ENCODE measurements around the gene TTLL9.
"Not testable (repeated sequence)": the region's sequence is repeated elsewhere in the genome, so short reads cannot be mapped to it uniquely, and the experiment has no call there.

Gene TTLL9

GRCh38 chr20:31922181-31922580 lies 51.7 kb downstream of the TTLL9 start:
- DNase-seq (ENCODE audit: insufficient read length, low spot score) (no peak), FAIRE-seq (no peak)
- no peak for TF ChIP-seq POU2F2 (IDR thresholded peaks at IDR 0.05; ENCODE audit: low read depth, low read length)
- no peak for TF ChIP-seq POLR2A (IDR thresholded peaks at IDR 0.05; ENCODE audit: low read depth, low read length)
- no peak for TF ChIP-seq PAX5 (IDR thresholded peaks at IDR 0.05; ENCODE audit: insufficient read depth, low read length, severe bottlenecking)
- no peak for TF ChIP-seq TAF1 (IDR thresholded peaks at IDR 0.05; ENCODE audit: low read depth, low read length)
- no peak for TF ChIP-seq SPI1 (IDR thresholded peaks at IDR 0.05; ENCODE audit: low read depth, low read length)
- no peak for TF ChIP-seq POLR2AphosphoS5 (IDR thresholded peaks at IDR 0.05; ENCODE audit: low read depth, low read length)

- FAIRE-seq: no peak
These were observed 52.2 kb downstream of the TTLL9 start for GRCh38 chr20:31922588-31922987.

GRCh38 chr20:31923388-31924331 lies 53.2 kb downstream of the TTLL9 start:
- no peak for TF ChIP-seq SPI1 (IDR thresholded peaks at IDR 0.05; ENCODE audit: low read depth, low read length)
- no peak for TF ChIP-seq POU2F2 (IDR thresholded peaks at IDR 0.05; ENCODE audit: low read depth, low read length)
- no peak for TF ChIP-seq POLR2A (IDR thresholded peaks at IDR 0.05; ENCODE audit: low read depth, low read length)
- peak; percentile 42 for TF ChIP-seq PAX5 (IDR thresholded peaks at IDR 0.05; ENCODE audit: insufficient read depth, low read length, severe bottlenecking)
- TF ChIP-seq POLR2AphosphoS5 (IDR thresholded peaks at IDR 0.05; ENCODE audit: low read depth, low read length): no peak
- TF ChIP-seq TAF1 (IDR thresholded peaks at IDR 0.05; ENCODE audit: low read depth, low read length): no peak
- peak; percentile 25 for DNase-seq (ENCODE audit: insufficient read length, low spot score)
- peak; percentile 35 for FAIRE-seq

More at GRCh38 chr20:31922588-31922987, 52.2 kb downstream of the TTLL9 start:
- TF ChIP-seq POU2F2 (IDR thresholded peaks at IDR 0.05; ENCODE audit: low read depth, low read length) (no peak), POLR2AphosphoS5 (IDR thresholded peaks at IDR 0.05; ENCODE audit: low read depth, low read length) (no peak), PAX5 (IDR thresholded peaks at IDR 0.05; ENCODE audit: insufficient read depth, low read length, severe bottlenecking) (no peak), SPI1 (IDR thresholded peaks at IDR 0.05; ENCODE audit: low read depth, low read length) (no peak), TAF1 (IDR thresholded peaks at IDR 0.05; ENCODE audit: low read depth, low read length) (no peak), POLR2A (IDR thresholded peaks at IDR 0.05; ENCODE audit: low read depth, low read length) (no peak)
- no peak for DNase-seq (ENCODE audit: insufficient read length, low spot score)

GRCh38 chr20:31924561-31924960 lies 54.1 kb downstream of the TTLL9 start:
- FAIRE-seq (no peak), DNase-seq (ENCODE audit: insufficient read length, low spot score) (no peak)
- TF ChIP-seq POLR2AphosphoS5 (IDR thresholded peaks at IDR 0.05; ENCODE audit: low read depth, low read length) (no peak), TAF1 (IDR thresholded peaks at IDR 0.05; ENCODE audit: low read depth, low read length) (no peak), POLR2A (IDR thresholded peaks at IDR 0.05; ENCODE audit: low read depth, low read length) (no peak), POU2F2 (IDR thresholded peaks at IDR 0.05; ENCODE audit: low read depth, low read length) (no peak), PAX5 (IDR thresholded peaks at IDR 0.05; ENCODE audit: insufficient read depth, low read length, severe bottlenecking) (no peak), SPI1 (IDR thresholded peaks at IDR 0.05; ENCODE audit: low read depth, low read length) (no peak)

DNA sequence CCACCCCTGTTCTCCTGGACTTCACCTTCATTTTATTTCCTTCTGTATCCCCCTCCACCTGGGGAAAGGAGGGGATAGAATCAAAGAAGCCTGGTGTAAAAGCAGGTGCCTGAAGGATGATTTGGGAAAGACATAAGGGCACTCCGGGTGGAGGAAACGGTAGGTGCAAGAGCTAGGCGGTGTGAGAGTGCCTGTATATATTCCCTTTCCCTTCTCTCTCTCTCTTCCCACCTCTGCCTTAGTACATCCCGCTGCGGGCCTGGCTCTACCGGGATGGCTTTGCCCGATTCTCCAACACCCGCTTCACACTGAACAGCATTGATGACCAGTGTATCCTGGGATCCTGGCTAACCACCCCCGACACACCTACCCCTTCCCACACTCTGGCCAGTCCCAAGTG lies 55.2 kb downstream of the TTLL9 start:
- no peak for TF ChIP-seq TAF1 (IDR thresholded peaks at IDR 0.05; ENCODE audit: low read depth, low read length)
- TF ChIP-seq PAX5 (IDR thresholded peaks at IDR 0.05; ENCODE audit: insufficient read depth, low read length, severe bottlenecking): no peak
- TF ChIP-seq SPI1 (IDR thresholded peaks at IDR 0.05; ENCODE audit: low read depth, low read length): no peak
- TF ChIP-seq POLR2A (IDR thresholded peaks at IDR 0.05; ENCODE audit: low read depth, low read length): no peak
- TF ChIP-seq POU2F2 (IDR thresholded peaks at IDR 0.05; ENCODE audit: low read depth, low read length): no peak
- no peak for TF ChIP-seq POLR2AphosphoS5 (IDR thresholded peaks at IDR 0.05; ENCODE audit: low read depth, low read length)
- no peak for DNase-seq (ENCODE audit: insufficient read length, low spot score)
- no peak for FAIRE-seq

DNA sequence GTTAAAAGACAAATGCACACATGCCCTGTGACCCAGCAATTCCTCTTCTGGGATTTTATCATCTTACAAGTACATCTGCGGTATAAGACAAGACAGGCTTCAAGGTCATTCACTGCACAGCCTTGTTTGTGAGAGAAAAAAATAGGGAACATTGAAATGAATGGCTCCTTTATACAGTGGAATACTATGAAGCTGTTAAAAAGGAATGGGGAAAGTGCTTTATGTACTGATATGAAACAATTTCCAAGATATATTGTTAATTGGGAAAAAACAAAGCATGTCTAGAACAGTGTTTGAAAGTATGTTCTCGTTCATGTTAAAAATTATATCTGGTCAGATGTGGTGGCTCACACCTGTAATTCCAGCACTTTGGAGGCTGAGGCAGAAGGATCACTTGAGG lies 56.1 kb downstream of the TTLL9 start:
- FAIRE-seq (no peak), DNase-seq (ENCODE audit: insufficient read length, low spot score) (no peak)
- no peak for TF ChIP-seq PAX5 (IDR thresholded peaks at IDR 0.05; ENCODE audit: insufficient read depth, low read length, severe bottlenecking)
- no peak for TF ChIP-seq POU2F2 (IDR thresholded peaks at IDR 0.05; ENCODE audit: low read depth, low read length)
- no peak for TF ChIP-seq TAF1 (IDR thresholded peaks at IDR 0.05; ENCODE audit: low read depth, low read length)
- no peak for TF ChIP-seq POLR2A (IDR thresholded peaks at IDR 0.05; ENCODE audit: low read depth, low read length)
- no peak for TF ChIP-seq POLR2AphosphoS5 (IDR thresholded peaks at IDR 0.05; ENCODE audit: low read depth, low read length)
- TF ChIP-seq SPI1 (IDR thresholded peaks at IDR 0.05; ENCODE audit: low read depth, low read length): no peak

DNA sequence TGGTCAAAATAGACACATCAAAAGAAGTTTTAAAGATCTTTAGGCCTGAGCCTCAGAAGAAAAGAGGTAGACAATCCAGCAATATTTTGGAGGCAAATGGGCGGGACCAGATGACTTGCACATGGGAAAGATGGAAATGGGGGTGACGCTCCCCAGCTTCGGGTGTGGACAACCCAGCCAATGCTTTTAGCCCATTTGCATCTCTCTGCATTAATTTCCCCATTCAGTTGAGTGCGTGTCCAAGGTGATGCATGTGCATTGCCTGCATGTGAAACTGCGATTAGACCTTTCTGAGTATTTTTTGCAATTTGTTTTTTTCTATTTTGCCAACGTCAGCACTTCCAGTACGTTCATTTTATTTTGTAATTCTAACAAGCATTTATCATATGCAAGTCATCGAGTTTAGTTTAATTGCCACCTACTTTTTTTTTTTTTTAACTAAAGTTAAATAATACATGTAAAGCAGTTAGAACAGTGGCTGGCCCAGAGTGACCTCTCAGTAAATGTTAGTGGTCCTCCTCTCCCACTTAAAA lies 57.3 kb downstream of the TTLL9 start:
- TF ChIP-seq PAX5 (IDR thresholded peaks at IDR 0.05; ENCODE audit: insufficient read depth, low read length, severe bottlenecking) (no peak), SPI1 (IDR thresholded peaks at IDR 0.05; ENCODE audit: low read depth, low read length) (no peak), POLR2A (IDR thresholded peaks at IDR 0.05; ENCODE audit: low read depth, low read length) (no peak), TAF1 (IDR thresholded peaks at IDR 0.05; ENCODE audit: low read depth, low read length) (no peak), POU2F2 (IDR thresholded peaks at IDR 0.05; ENCODE audit: low read depth, low read length) (no peak), POLR2AphosphoS5 (IDR thresholded peaks at IDR 0.05; ENCODE audit: low read depth, low read length) (no peak)
- no peak for FAIRE-seq
- DNase-seq (ENCODE audit: insufficient read length, low spot score): no peak

DNA sequence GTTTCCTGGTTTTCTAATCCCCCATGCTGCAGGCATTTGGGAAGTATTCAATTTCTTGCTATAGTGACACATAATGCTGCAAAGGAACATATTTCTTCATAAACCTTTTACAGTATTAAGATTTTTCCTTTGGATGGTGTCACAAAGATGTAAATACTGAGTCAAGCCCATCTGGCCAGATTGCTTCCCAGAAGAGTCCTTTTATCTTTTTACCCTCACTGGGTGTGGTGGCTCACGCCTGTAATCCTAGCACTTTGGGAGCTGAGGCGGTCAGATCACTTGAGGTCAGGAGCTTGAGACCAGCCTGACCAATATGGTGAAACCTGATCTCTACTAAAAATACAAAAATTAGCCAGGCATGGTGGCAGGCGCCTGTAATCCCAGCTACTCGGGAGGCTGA lies 59.2 kb downstream of the TTLL9 start:
- not testable (repeated sequence) for FAIRE-seq; DNase-seq (ENCODE audit: insufficient read length, low spot score)

DNA sequence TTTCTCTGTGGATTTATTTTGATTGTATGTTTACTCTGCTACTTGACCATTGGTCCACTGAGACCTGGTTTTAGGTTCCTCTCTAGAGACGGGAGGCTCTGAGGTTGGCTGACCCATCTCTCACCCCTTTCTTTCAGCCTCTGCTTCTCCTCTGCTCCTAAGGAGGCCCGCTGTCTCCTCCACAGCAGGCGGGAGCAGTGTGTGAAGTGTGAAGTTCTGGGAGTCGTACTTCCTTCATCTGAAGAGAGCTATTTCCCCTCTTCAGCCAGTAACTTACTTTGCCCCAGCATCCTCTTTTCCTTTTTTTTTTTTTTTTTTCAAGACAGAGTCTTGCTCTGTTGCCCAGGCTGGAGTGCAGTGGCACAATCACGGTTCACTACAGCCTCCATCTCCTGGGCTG lies 60.3 kb downstream of the TTLL9 start:
- TF ChIP-seq POLR2AphosphoS5 (IDR thresholded peaks at IDR 0.05; ENCODE audit: low read depth, low read length) (no peak), PAX5 (IDR thresholded peaks at IDR 0.05; ENCODE audit: insufficient read depth, low read length, severe bottlenecking) (no peak), SPI1 (IDR thresholded peaks at IDR 0.05; ENCODE audit: low read depth, low read length) (no peak), POLR2A (IDR thresholded peaks at IDR 0.05; ENCODE audit: low read depth, low read length) (no peak), POU2F2 (IDR thresholded peaks at IDR 0.05; ENCODE audit: low read depth, low read length) (no peak), TAF1 (IDR thresholded peaks at IDR 0.05; ENCODE audit: low read depth, low read length) (no peak)
- DNase-seq (ENCODE audit: insufficient read length, low spot score) (no peak), FAIRE-seq (no peak)
